GM12892 (cell line): ENCODE measurements around the gene CCDC195.

ENCODE experiments used
- POLR2A ChIP-seq: IDR thresholded peaks from 2 replicates; pipeline ENCODE4 v1.6.1; 2011; ENCODE audit warnings: low read depth, low read length, control low read depth
- POLR2AphosphoS5 ChIP-seq: IDR thresholded peaks from 2 replicates; pipeline ENCODE4 v1.6.1; 2011; ENCODE audit warnings: low read depth, low read length, control low read depth
- TAF1 ChIP-seq: IDR thresholded peaks from 2 replicates; pipeline ENCODE4 v1.6.1; 2011; ENCODE audit warnings: low read depth, mild to moderate bottlenecking, control low read depth, low read length, borderline replicate concordance

- TF ChIP-seq POLR2A (no peak), POLR2AphosphoS5 (no peak), TAF1 (no peak)
Measured at GRCh38 chr2:224666951-224667553, 49.1 kb downstream of the CCDC195 start.
